HEK293T (cell line): ENCODE data around the gene TAOK1.

Experiments
- CTCF ChIA-PET: fragments of 350-600 bp; formaldehyde crosslinking; extraction: SDS; loops from one replicate; lab custom pipeline; 2021; ENCODE audit warnings: antibody characterized with exemption, inconsistent platforms; lab: Yijun Ruan, JAX
- POLR2A ChIA-PET: fragments of 350-600 bp; formaldehyde crosslinking; extraction: SDS; loops from one replicate; lab custom pipeline; 2020; ENCODE audit warnings: antibody characterized with exemption, inconsistent platforms; lab: Yijun Ruan, JAX
- DNase-seq: peaks from one replicate; pipeline ENCODE4 v3.0.0; 2012; ENCODE audit warnings: mixed read lengths; ENCODE audit errors: extremely low spot score
- ARNT ChIP-seq: fragments of 450-650 bp; IDR thresholded peaks from 2 replicates; pipeline ENCODE4 v1.6.1; 2017; ENCODE audit warnings: mild to moderate bottlenecking
- BHLHE40 ChIP-seq: fragments of 450-650 bp; IDR thresholded peaks from 2 replicates; pipeline ENCODE4 v1.6.1; 2016; ENCODE audit warnings: mild to moderate bottlenecking, moderate library complexity, borderline replicate concordance
- CTBP1 ChIP-seq: fragments of 450-650 bp; IDR thresholded peaks from 2 replicates; pipeline ENCODE4 v1.6.1; 2016; ENCODE audit warnings: borderline replicate concordance
- ELF4 ChIP-seq: fragments of 450-650 bp; IDR thresholded peaks from 2 replicates; pipeline ENCODE4 v1.6.1; 2017; ENCODE audit warnings: antibody characterized with exemption
- FOXA1 ChIP-seq: fragments of 450-650 bp; IDR thresholded peaks from 2 replicates; pipeline ENCODE4 v1.6.1; 2016; ENCODE audit warnings: mild to moderate bottlenecking
- FOXK2 ChIP-seq: fragments of 450-650 bp; IDR thresholded peaks from 2 replicates; pipeline ENCODE4 v1.6.1; 2016; ENCODE audit warnings: mild to moderate bottlenecking
- FOXM1 ChIP-seq: fragments of 450-650 bp; IDR thresholded peaks from 2 replicates; pipeline ENCODE4 v1.6.1; 2017; ENCODE audit warnings: mild to moderate bottlenecking, borderline replicate concordance
- HDGF ChIP-seq: fragments of 450-650 bp; IDR thresholded peaks from 2 replicates; pipeline ENCODE4 v1.6.1; 2017; ENCODE audit warnings: antibody characterized with exemption, borderline replicate concordance
- L3MBTL2 ChIP-seq: fragments of 450-650 bp; conservative IDR thresholded peaks from 2 replicates; pipeline ENCODE4 v1.6.1; 2016; ENCODE audit warnings: mild to moderate bottlenecking
- LEF1 ChIP-seq: fragments of 450-650 bp; IDR thresholded peaks from 2 replicates; pipeline ENCODE4 v1.6.1; 2017; ENCODE audit warnings: mild to moderate bottlenecking, borderline replicate concordance
- NFRKB ChIP-seq: fragments of 450-650 bp; IDR thresholded peaks from 2 replicates; pipeline ENCODE4 v1.6.1; 2016; ENCODE audit warnings: mild to moderate bottlenecking, moderate library complexity
- SP1 ChIP-seq: fragments of 450-650 bp; IDR thresholded peaks from 2 replicates; pipeline ENCODE4 v1.6.1; 2017
- SUZ12 ChIP-seq: fragments of 450-650 bp; IDR thresholded peaks from 2 replicates; pipeline ENCODE4 v1.6.1; 2016; ENCODE audit warnings: mild to moderate bottlenecking
- TARDBP ChIP-seq: fragments of 450-650 bp; IDR thresholded peaks from 2 replicates; pipeline ENCODE4 v1.6.1; 2016
- ZNF384 ChIP-seq: fragments of 450-650 bp; IDR thresholded peaks from 2 replicates; pipeline ENCODE4 v1.6.1; 2016
- TF ChIP-seq, protein P1 (sequence below): fragments of 450-650 bp; IDR thresholded peaks from 2 replicates; pipeline ENCODE4 v1.6.1; 2016

Gene TAOK1

DNA sequence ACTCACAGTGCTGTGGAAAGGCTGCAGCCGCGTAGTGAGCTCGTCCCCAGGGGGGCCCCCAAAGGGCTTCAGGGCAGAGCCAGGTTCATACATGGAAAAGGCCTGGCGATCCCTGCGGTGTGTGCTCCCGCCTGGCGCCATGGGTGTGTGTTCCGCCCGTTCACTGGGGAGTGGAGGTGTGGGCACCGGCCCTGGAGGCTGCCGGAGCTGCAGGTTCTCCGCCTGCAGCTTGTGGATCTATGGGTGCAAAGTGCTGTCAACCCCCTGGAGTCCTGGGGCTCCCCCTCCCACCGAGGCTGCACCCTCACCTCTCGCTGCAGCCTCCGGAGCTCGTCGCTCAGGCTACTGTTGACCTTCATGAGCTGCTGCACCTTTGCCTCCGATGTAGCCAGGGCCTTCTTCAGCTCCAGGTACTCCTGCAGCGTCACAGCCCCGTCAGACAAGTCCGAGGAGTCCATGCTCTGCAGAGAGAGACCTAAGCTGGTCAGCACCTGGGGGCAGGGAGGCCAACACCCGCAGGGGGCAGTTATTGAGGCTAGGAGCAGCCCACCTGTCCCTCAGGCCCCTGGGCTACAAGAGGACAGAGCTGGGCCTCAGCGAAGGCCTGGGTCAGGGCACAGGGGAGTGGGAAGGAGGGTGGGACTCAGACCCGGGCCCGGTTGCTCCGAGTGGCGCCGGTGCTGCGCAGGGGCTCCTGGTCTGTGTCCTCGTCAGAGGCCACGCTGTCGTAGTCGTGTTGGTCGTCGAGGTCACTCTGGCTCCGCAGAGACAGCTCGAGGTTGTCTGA lies 186.2 kb downstream of the TAOK1 start:
- DNase-seq, result no peak
- POLR2A ChIA-PET, result interaction anchor here (1.2 to 1.5 kb wide), 2 partner anchors 15 to 16 kb away, joined by 3 to 6 read pairs; partner anchors contain the start of gene ANKRD13B
- TF ChIP-seq LEF1 (no peak), SP1 (no peak), HDGF (no peak), L3MBTL2 (no peak), ARNT (no peak)
- TF ChIP-seq, protein P1, sequence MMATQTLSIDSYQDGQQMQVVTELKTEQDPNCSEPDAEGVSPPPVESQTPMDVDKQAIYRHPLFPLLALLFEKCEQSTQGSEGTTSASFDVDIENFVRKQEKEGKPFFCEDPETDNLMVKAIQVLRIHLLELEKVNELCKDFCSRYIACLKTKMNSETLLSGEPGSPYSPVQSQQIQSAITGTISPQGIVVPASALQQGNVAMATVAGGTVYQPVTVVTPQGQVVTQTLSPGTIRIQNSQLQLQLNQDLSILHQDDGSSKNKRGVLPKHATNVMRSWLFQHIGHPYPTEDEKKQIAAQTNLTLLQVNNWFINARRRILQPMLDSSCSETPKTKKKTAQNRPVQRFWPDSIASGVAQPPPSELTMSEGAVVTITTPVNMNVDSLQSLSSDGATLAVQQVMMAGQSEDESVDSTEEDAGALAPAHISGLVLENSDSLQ, result no peak
- CTCF ChIA-PET, result interaction anchor here (0.6 to 1.9 kb wide), 4 partner anchors 10 to 505 kb away, joined by 3 to 5 read pairs (median 4); partner anchors contain the start of gene ABHD15

DNA sequence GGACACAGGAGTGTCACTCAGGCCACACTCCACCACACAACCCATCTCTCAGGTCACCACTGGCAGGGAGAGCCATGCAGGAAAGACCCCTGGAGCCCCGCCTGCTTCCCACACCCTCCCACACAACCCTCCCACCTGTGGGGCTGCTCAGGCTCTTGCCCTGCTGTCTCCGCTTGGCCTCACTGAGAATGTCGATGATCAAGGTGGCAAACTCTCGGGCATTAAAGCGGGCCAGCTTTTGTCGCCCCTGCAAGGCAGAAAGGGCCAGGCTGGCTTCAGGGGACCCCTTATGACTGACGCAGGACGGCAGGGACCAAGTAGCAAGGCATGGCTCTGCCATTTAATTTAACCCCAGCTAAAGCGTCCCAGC lies 186.8 kb downstream of the TAOK1 start:
- TF ChIP-seq FOXA1 (no peak), CTBP1 (no peak), ARNT (no peak), NFRKB (no peak), BHLHE40 (no peak), L3MBTL2 (no peak), SUZ12 (no peak), FOXM1 (no peak), FOXK2 (no peak), ZNF384 (no peak), LEF1 (no peak), TARDBP (no peak), HDGF (no peak), SP1 (no peak), ELF4 (no peak)
- TF ChIP-seq, protein P1, result no peak
- POLR2A ChIA-PET, result interaction anchor here (1.2 to 1.5 kb wide), 2 partner anchors 14 to 15 kb away, joined by 3 to 6 read pairs; partner anchors contain the start of gene ANKRD13B
- no peak for DNase-seq
- CTCF ChIA-PET, result interaction anchor here (0.6 to 1.9 kb wide), 5 partner anchors 11 to 505 kb away, joined by 3 to 5 read pairs (median 5); partner anchors contain the start of gene ABHD15

DNA sequence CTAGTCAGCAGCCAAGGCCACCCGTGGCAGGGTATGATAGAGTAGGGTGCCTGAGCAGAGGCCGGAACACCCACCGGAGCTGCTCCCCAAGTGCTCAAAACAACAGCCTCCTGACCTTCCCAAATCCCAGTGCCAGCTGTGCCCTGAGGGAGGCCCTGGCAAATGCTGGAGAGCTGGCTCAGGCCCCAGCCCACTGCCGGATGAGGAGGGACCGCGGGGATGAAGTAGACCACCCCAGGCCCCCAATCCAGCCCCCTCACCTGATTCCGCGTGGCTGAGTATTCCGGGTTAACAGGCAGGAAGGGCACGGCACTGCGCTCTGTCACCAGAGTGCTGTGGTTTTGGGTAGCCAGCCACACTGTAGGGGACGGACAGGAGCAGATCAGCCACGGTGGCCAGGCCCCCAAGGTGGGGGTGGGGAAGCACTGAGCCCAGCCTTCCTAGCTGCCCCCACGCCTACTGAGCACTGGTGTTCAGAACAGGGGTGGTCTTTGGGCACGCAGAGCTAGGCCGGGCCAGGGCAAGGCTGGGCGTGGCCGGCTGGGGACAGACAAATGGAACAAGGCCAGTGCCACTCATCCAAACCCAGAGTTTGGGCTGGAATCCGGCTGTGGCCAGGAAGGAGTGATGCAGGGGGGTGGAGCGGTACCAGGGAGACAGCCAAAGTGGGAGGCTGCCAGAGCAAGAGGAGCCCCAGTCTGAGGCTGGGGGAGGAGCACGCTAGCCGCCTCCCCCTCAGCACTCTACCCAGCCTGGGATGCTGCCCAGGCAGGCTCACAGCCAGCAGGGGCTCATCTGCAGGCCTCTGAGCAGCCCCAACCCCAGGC lies 187.4 kb downstream of the TAOK1 start:
- CTCF ChIA-PET, result interaction anchor here (0.6 to 1.9 kb wide), 4 partner anchors 11 to 504 kb away, joined by 3 to 5 read pairs (median 5); partner anchors contain the start of gene ABHD15
- POLR2A ChIA-PET, result interaction anchor here (1.2 to 1.5 kb wide), 2 partner anchors 13 to 15 kb away, joined by 3 to 6 read pairs; partner anchors contain the start of gene ANKRD13B
- no peak for TF ChIP-seq NFRKB
- TF ChIP-seq SUZ12, result no peak
- TF ChIP-seq SP1, result no peak
- no peak for TF ChIP-seq FOXA1
- no peak for TF ChIP-seq L3MBTL2
- no peak for TF ChIP-seq BHLHE40
- no peak for TF ChIP-seq ZNF384
- no peak for TF ChIP-seq FOXM1
- TF ChIP-seq TARDBP, result no peak
- TF ChIP-seq FOXK2, result no peak
- DNase-seq, result no peak

DNA sequence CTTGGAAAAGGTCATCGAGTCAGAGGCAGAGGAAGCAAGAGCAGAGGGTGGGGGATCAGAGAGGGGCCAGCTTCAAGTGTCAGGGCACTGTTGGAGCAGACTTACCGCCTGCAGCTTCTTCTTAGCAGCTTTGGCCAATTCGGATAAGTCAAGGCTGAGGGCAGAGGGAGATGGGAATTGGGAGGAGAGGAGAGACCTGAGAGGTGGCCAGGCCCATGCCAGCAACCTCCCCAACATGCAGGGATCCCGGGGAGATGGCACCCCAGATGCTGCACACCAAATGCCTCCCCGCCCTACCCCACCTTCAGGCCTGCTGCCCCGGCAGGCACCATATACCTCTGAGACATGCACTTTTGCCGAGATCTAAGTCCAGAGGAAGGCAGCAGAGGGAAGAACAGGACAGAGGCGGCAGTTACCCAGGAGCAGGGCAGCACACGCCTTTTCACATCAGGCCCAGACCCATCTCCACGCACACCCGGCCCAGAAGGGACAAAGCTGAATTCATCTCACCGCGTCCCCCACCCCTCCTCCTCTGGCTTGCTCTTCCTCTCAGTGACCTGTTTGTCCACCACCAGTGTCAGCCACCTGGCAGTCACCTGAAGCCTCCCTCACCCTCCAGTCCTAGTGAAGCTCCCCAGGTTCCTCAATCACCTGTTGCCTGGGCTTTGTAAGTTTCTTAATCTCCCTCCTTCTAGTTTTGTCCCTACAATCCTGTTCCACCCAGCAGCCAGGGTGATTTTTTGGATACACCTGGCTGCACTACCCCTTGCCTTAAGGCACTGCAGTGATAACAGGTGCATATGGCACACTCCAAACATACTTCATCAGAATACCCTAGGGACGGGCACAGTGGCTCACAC lies 188.7 kb downstream of the TAOK1 start:
- no peak for DNase-seq
- POLR2A ChIA-PET, result interaction anchor here (2.0 kb wide), 1 partner anchor 9 kb away, joined by 4 read pairs; no protein-coding TSS in a partner anchor
- TF ChIP-seq BHLHE40, result no peak
- TF ChIP-seq FOXK2, result no peak
- no peak for TF ChIP-seq NFRKB
- no peak for TF ChIP-seq FOXM1
- TF ChIP-seq ARNT, result no peak
- no peak for TF ChIP-seq SP1
- TF ChIP-seq FOXA1, result no peak
- no peak for TF ChIP-seq LEF1
- TF ChIP-seq SUZ12, result no peak
- CTCF ChIA-PET, result interaction anchor here (1.1 to 4.1 kb wide), 2 partner anchors 13 to 353 kb away, joined by 3 to 26 read pairs; partner anchors contain the start of gene ANKRD13B
